ENCODE data around the gene NAPEPLD. TPM values are rescaled to one million over a fixed set of nuclear protein-coding genes. Genes with fewer than 3 reads are reported as not detected.
A peak's percentile ranks its signal among the peaks of the same experiment; 100 is the strongest.
"Not testable (repeated sequence)": the region's sequence is repeated elsewhere in the genome, so short reads cannot be mapped to it uniquely, and the experiment has no call there.

Gene NAPEPLD
- 8.6 and 10.0 TPM in 2 replicates for total RNA-seq
- polyA plus RNA-seq (2012) = 6.6 TPM

DNA sequence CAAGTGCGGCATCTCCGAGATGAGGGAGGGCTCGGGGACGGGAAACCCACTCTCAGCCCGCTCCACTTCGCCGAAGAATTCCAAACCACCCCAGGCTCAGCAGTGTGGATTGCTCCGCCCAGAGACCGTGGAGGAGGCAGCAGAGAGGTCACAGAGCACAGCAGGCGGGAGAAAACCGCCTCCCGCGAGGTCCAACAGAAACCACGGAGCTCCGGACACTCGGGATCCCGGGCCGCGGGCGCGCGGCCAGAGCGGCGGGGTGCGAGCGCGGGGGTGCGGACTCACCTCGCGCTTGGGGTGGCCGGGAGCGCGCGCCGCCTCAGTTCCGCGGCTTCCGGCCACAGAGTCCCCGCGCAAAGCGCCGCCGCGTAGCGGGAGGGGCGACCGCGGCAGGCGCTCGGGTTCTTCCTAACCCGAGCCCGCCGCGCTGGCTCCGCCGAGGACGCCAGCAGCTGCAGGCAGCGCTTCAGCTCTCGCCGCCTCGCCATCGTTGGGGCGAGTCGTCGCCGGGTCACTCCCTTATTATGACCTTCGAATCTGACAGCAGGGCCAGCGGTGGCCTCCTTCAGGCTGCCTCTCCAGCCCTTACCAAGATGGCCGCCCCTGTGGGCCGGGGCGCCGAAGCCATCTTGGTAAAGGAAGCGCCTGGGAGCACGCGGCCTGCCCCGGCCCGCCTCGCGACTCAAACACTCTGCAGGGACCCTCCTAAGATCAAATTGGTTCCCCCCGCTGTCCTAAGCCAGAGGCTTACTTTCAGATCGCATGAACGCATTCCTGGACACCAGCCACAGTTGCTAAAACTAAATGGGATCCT is at the start of gene NAPEPLD:
Gene NAPEPLD (minus strand): TSS at position 106 of the 814 bp plus-strand sequence. CDS start 20,323 bp downstream, outside the sequence.
- DNase-seq (ENCODE audit: low read depth) = peak; percentile 96

DNA sequence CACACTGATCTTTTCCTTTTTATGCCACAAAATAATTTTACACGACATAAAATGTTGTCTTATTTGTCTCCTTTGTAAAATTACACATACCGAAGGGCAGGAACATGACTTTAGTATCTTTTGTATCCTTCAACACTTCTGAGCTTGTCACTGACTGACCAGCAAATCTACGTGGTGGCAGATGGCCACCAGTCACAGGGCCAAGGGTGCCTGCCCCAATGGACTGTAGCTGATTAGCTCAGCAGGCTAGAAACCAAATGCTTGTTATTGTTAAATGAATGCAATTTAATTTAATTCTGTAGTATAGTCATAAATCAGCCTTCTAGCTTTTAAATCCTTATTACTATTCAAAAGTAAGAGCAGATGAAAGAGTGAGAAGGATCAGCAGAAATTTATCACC is 49.2 kb upstream of the NAPEPLD start:
- not testable (repeated sequence) for DNase-seq (ENCODE audit: low read depth)

DNA sequence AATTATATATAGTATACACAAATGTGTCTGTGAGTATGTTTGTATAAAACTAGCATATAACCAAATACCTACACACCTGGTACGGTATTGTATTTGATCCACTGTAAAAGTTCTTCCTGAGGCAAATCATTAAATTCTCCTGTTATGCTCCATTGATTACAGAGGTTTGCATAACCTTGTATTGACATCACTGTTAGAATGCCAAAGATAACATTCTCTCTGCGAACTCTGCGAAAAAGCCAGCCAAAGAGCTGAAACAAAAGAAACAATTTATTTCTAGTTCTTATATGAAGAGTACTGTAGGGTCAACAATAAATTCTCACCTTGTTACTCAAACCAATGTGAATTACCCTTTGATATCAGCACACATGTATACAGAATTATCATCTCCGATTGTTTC is 46.5 kb upstream of the NAPEPLD start:
- DNase-seq (ENCODE audit: low read depth) = not testable (repeated sequence)

DNA sequence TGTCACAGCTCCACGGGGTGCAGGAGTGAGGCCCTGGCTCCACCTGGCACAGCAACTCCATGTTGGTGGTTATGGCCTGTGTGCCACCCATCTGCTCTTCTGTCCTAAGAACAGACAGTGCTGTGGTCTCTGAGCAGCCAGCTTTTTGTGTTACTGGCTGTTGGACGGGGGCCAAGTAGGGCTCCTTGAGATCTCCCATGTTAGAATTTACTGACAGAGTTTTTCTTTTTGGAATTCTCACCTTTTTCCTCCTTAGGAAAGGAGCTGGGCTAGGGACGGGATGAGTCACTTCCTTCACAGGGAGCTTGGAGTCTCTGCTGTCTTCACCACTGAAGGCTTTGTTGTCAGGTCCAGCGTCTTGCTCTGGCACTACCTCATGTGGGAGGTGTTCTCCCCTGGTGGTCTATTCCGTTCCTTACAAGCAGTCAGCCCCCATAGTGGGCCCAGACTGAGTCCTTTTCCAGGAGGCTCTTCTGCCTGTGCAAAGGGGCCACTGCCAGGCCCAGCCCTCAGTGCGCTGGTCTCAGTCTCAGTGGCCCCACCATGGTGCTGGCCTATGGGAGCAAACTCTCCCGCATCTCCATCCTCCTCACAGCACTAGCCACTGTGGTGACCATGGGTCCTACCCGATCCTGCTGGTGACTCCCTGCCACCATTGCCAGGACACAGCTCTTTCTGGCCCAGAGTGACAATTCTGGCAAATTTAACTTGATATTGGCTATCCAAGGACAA is 23.7 kb upstream of the NAPEPLD start:
- peak; percentile 62 for DNase-seq (ENCODE audit: low read depth)

DNA sequence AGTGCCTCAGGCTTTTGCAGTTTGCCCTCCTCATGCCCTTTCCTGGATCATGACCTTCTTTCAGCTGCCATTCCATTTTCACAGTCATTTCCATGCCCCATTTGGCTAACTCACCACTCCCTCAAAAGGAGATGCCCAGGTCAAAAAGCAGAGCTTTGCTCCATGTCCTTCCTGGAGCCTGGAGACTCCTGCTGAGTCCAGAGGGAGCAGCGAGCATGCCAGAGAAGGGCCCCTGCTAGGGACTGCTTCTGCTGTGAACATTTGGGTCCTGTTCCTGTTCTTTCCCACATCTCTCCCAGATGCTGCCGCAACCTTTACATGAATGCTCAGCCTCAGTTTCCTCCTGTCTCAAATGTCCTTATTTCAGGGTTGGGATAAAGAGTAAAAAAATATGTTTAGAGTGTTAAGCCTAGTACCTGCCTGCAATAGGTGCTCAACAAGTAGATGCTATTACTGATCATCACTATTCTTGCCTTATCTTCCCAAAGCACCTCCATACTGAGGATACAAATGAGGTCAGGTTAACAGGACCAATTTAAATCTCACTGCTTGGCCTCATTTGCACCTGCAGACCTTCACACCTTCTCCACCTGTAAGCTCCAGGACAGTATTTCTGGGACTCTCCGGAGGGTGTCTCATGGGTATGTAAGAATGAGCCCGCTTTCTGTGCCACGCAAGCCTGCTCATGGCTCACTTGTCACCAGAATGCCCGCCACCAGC is 23.0 kb upstream of the NAPEPLD start:
- not testable (repeated sequence) for DNase-seq (ENCODE audit: low read depth)

DNA sequence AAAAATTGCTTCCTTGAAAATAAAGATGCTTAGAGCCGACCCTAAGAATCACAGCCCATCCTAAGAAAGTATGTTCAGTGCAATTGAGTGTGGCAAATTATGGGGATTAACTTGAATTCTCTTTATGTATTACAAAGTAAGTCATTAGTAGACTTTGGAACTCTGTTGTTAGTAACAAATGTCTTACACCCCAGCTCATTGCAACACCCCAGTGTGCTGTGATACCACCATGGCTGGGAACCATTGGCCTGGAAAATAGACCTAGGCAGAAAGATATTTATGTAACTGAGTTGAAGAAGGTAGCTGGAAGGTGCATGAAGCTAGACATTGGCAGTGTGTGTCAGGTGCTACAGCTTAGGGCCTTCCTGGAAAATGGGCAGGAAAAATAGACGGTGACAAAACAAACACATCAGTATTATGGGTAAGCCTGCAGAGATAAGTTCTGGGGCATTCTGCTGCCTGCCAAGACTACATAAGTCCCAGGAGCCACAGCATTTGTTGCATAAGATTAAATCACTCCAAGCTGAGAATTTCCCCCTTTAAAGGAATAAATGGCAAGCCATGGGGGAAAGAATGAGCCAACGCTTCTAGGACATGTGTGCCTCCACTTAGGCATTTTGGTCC is 18.1 kb upstream of the NAPEPLD start:
- not testable (repeated sequence) for DNase-seq (ENCODE audit: low read depth)

DNA sequence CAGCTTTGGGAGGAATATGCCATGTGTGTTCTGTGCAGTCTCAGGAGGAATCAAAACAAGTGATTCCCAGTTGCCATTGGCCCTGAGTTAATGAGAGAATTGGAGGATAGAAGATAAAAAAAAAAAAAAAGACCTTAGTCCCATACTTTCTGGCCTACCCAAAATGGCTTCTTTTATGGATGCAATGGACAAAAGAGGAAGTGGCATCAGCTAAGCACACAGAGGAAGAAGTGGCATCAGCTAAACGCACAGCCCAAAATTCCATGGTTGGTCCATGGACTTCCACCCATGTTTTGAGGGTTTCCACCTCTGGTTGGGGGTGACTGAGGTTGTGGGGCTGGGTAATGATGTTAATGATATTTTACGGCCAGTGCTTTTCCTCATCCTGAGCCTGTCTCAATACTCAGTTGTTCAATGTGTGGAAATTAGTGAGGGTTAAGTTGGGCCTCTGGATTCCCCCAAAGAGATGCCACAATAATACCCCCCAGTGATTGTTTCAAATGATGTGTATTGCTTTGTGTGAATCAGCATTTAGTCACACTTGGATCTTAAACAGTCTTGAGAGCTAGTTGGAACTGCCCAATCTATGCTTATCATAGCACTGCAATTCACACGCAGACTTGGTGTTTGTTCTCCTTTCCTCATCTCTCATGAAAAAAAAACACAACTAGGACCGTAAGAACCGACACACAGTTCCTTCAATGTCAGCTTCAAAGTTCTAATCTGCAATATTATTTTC is 14.4 kb upstream of the NAPEPLD start:
- not testable (repeated sequence) for DNase-seq (ENCODE audit: low read depth)

DNA sequence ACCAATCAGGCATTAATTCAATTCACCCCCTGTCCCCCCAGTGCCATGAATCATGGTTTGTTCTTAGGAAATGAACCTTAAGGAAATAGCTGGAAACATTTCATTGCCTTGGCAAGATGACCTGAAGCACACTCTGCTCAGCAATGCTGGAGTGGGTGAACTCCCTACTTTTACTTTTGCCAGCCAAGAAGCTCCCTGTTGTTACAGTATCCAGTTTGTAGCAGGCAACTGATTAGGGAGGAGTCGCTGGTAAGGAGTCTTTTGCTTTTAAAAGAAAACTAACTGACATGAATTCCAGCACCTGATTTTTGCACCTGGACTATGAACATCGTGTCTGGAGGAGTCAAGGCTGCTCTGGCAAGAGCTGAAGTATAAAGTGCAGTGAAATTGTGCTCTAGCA is 13.7 kb upstream of the NAPEPLD start:
- DNase-seq (ENCODE audit: low read depth) = not testable (repeated sequence)

DNA sequence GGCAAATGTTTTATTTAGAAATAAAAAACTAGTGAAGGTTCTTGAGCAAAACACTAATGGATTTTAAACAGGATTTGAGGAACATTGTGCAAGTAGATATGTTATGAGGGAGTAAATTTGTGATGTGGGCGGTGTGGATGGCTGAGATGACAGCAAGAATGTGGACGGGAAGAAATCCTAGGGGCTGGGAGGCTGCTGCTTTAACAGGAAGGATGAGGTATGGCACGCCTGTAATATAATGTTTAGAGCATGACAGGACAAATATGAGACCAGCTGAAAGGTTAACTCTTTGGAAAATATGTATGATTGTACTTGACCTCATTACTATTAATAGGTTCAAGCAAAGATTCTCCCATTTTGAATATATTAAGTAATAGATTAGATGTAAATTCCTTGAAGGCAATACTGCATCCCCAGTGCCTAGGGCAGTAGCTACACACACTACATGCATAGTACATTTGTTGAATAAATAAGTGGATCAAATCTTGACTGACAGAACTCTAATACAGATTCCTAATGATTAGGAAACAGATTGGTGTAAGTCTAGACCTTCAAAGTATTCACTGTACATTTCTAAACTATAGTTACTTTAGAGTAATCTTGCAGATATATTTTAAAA is 13.2 kb upstream of the NAPEPLD start:
- DNase-seq (ENCODE audit: low read depth) = not testable (repeated sequence)

DNA sequence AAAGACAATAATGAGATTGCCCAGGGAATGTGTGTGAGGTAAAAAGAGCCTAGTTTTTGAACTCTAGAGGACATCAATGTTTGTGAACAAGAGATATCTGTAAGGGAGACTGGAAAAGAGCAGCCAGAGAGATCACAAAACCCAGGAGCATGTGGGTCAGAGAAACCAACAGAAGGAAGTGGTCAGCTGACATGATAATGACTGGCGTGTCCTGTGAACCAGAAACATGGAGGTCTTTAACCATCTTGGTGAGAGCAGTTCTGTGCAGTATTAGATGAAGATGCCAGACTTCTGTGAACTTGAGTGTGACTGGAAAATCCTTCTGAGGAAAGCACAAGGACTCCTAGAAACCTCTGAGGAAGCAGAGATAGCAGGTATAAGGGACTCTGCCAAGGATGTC is 10.2 kb upstream of the NAPEPLD start:
- not testable (repeated sequence) for DNase-seq (ENCODE audit: low read depth)

DNA sequence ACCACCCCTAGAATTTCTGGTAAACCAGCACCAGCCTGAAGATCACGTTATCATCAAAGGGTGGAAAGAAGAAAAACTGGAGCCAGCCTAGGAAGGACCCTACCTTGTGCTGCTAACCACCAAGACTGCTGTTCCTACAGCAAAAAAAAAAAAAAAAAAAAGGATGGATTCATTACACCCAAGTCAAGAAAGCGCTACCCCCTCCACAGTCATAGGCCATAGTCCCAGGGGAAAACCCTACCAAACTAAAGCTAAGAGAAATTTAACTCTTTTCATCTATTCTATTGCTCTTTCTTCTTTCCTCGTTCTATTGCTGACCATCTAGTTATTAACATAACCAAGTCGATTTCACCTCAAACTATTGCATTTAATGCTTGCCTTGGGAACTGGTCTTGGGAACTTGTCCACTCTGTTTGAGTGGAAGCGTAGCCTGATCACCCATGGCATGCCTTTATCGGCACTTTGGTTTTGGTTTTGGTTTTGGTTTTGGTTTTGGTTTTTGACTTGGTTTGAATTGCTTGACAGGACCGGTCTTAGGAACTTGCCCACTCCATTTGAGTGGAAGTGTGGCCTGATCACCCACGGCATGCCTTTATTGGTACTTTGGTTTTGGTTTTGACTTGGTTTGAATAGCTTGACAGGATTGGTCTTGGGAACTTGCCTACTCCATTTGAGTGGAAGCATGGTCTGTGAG is 6.6 kb upstream of the NAPEPLD start:
- peak; percentile 23 for DNase-seq (ENCODE audit: low read depth)

DNA sequence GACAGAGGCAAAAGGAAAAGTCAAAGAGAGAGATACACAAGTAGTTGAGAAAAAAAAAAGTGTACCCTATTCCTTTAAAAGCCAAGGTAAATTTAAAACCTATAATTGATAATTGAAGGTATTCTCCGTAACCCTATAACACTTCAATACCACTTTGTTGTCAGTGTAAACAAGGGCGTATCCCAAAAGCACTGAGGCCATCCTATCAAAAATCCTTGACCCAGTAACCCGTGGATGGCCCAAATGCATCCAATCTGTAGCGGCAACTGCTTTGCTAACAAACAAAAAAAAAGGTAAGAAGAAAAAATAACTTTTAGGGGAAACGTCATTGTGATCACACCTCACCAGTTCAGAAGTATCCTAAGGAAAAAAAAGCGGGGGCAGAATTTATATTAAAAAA is 5.1 kb upstream of the NAPEPLD start:
- DNase-seq (ENCODE audit: low read depth) = no peak

DNA sequence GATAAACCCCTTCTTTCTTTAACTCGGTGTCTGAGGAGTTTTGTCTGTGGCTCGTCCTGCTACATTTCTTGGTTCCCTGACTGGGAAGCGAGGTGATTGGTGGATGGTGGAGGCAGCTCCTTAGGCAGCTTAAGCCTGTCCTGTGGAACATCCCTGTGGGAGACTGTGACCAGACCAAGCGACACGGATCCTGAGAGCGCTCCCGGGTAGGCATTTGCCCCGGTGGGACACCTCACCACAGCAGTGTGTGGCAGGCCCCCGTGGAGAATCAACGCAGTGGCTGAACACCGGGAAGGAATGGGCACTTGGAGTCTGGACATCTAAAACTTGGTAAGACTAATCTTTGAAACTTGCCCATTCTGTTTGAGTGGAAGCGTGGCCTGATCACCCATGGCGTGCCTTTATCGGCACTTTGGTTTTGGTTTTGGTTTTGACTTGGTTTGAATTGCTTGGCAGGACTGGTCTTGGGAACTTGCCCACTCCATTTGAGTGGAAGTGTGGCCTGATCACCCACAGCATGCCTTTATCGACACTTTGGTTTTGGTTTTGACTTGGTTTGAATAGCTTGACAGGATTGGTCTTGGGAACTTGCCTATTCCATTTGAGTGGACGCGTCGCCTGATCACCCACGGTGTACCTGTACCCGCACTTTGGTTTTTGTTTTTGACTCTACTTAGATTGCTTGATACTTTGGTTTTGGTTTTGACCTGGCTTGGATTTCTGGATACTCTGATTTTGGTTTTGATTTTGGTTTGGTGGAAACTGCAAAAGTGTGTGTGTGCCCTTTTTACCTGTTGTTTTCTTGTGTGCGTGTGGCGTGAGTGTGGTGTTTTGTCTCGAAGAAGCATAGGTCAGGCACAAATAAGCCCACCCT is 4.1 kb upstream of the NAPEPLD start:
- not testable (repeated sequence) for DNase-seq (ENCODE audit: low read depth)

DNA sequence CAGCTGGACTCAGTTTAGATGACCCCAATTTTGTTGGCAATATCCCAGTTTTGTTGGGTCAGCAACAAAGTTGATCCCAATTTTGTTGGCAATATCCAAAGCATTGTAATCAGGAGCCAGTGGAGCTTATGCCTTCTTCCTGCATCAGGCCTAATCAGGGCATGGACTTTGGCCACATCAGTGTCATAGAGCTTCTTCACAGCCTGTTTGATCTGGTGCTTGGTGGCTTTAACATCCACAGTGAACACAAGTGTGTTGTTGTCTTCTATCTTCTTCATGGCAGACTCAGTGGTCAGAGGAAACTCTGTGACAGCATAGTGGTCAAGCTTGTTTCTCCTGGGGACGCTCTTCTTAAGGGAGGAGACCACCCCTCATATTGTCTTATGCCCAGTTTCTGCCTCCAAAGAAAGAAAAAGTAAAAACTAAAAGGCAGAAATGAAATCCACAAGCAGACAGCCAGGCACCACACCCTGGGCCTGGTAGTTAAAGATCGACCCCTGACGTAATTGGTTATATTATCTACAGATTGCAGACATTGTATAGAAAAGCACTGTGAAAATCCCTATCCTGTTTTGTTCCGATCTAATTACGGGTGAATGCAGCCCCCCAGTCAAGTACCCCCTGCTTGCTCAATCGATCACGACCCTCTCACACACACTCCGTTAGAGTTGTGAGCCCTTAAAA is 3.2 kb upstream of the NAPEPLD start:
- not testable (repeated sequence) for DNase-seq (ENCODE audit: low read depth)

DNA sequence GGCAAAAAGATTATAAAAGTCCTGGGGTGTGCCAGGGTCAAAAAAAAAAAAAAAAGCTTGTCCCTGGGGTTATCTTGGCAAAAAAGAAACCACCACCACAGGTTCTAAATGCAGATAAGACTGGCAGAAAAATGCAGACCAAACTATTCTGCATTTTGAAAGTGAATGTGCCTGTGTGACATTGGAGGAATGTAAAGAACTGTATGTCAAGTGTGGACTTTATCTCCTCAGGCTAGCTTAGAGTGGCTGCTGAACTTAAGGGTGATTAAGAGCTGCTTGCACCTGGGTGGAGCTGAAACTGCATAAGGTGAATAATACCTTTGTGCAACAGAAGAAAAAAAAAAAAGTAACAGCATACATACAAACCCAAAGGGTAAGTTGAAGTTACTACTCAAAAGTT is 1.3 kb upstream of the NAPEPLD start:
- no peak for DNase-seq (ENCODE audit: low read depth)

DNA sequence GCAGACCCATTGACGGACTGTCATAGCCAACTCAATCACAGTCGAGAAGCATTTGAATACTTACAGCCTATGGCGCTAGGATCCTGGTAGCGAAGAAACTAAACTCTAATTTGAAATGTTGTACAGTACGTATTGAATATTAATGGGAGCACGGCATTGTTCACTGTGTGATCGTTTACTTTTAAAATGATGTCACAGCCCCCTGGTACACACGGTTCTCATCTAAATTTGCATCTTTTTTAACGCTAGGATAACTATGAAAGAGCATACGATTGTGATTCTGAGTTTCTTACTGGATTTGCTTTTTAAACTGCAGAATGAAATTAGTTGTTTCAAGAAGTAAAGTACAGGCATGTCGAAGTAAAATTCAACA is 895 bp upstream of the NAPEPLD start:
- DNase-seq (ENCODE audit: low read depth) = no peak

DNA sequence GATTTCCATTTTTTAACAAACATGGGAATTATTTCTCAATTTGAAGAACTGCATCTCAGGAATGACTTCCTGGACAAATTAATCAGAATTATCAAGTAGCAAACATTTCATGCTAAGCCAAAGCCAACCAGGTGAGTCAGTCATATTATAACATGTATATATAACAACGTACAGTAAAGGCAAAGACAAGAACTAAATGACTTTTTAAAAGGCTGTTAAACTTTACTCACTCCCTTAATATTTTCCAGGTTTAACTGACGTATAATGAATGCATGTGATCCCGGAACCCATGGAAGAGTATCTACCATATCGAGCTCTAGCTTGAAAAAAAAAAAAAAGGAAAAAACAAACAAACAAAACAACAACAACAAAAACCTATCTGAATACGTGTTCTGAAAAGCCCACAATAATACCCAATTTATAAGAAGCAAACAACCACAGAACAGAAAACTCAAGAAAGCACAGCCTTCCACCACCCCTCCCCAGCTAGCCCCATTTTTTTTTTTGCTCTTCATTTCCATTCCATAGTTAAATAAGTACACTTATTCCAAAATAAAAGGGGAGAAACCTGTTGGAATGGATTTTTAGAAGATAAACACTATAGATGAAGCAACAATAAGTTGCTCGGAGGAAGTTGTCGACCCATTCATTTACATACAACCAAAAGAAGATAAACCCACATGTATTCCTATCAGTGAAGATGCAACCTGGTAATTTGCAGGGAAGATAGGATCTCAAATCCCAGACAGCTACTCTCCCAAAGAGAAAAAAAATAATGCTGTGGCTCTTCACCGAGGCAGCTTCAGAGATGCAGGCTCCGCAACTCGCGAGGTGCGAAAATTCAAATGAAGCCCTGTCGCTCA is 537 bp downstream of the NAPEPLD start:
- DNase-seq (ENCODE audit: low read depth) = no peak

Data from myocyte (in vitro differentiated cells).